CD14-positive monocyte (primary cell): ENCODE measurements around the gene DNAH14. TPM values are rescaled to one million over a fixed set of nuclear protein-coding genes. Genes with fewer than 3 reads are reported as not detected.
"Not testable (repeated sequence)": the region's sequence is repeated elsewhere in the genome, so short reads cannot be mapped to it uniquely, and the experiment has no call there.

ENCODE experiments used
- DNase-seq, 3 donors: peaks; one replicate each; pipeline ENCODE4 v3.0.0-alpha.2; 2011 to 2022
- H2AFZ ChIP-seq: 2 replicates; pipeline ENCODE4 v1.6.0; 2012; ENCODE audit warnings: mild to moderate bottlenecking, low read depth, low read length, inconsistent platforms; ENCODE audit not compliant: insufficient read depth, poor library complexity, severe bottlenecking
- H3K27ac ChIP-seq, 2 donors: 1 replicate in 1 of 2; 2 replicates in 1 of 2; pipeline ENCODE4 v1.5.1; 2012 to 2013; ENCODE audit warnings: low read length in 2 of 2, control low read depth in 1 of 2, inconsistent platforms in 1 of 2, low read depth in 1 of 2, mild to moderate bottlenecking in 1 of 2
- H3K27me3 ChIP-seq, 2 donors: one replicate each; pipeline versions ENCODE4 v1.6.0 to v1.6.1; 2011 to 2013; ENCODE audit warnings: low read length in 2 of 2; ENCODE audit not compliant: control insufficient read depth in 2 of 2, insufficient read depth in 2 of 2
- H3K36me3 ChIP-seq, 2 donors: replicated peaks in 1 of 2; 1 replicate in 1 of 2; 2 replicates in 1 of 2; pipeline versions ENCODE4 v1.5.1 to v1.6.1; 2012 to 2013; ENCODE audit warnings: low read length in 2 of 2, control low read depth in 1 of 2, inconsistent platforms in 1 of 2, mild to moderate bottlenecking in 1 of 2; ENCODE audit not compliant: insufficient read depth in 2 of 2, control insufficient read depth in 1 of 2
- H3K4me1 ChIP-seq, 2 donors: 1 replicate in 1 of 2; 2 replicates in 1 of 2; pipeline versions ENCODE4 v1.5.1 to v1.6.1; 2012 to 2013; ENCODE audit warnings: low read length in 2 of 2, control low read depth in 1 of 2, inconsistent platforms in 1 of 2, mild to moderate bottlenecking in 1 of 2, moderate library complexity in 1 of 2; ENCODE audit not compliant: insufficient read depth in 2 of 2, control insufficient read depth in 1 of 2
- H3K4me2 ChIP-seq: replicated peaks from 2 replicates; pipeline ENCODE3; 2012; ENCODE audit warnings: low read length, moderate library complexity, mild to moderate bottlenecking; ENCODE audit not compliant: poor library complexity, severe bottlenecking; ENCODE audit errors: extremely low read depth
- H3K4me3 ChIP-seq, 3 experiments: fragments of 200-600 bp in 1 of 3; sonication (generic) in 1 of 3; replicated peaks in 1 of 3; 1 replicate in 2 of 3; 2 replicates in 1 of 3; pipeline ENCODE4 v1.5.1; 2011 to 2013; ENCODE audit warnings: low read length in 3 of 3, mild to moderate bottlenecking in 3 of 3, control low read depth in 2 of 3, low read depth in 2 of 3, inconsistent platforms in 1 of 3, moderate library complexity in 1 of 3
- H3K79me2 ChIP-seq: 2 replicates; pipeline ENCODE4 v1.6.0; 2012; ENCODE audit warnings: mild to moderate bottlenecking, control low read depth, inconsistent platforms, low read length, moderate library complexity; ENCODE audit not compliant: insufficient read depth
- H3K9ac ChIP-seq: 2 replicates; pipeline ENCODE4 v1.6.0; 2017; ENCODE audit warnings: low read length, mild to moderate bottlenecking; ENCODE audit not compliant: insufficient read depth, poor library complexity, severe bottlenecking
- H3K9me3 ChIP-seq, 2 donors: replicated peaks in 1 of 2; 1 replicate in 1 of 2; 2 replicates in 1 of 2; pipeline versions ENCODE4 v1.5.1 to v1.6.1; 2012 to 2013; ENCODE audit warnings: low read length in 2 of 2, control low read depth in 1 of 2; ENCODE audit not compliant: control insufficient read depth in 1 of 2, insufficient read depth in 1 of 2
- H4K20me1 ChIP-seq: 2 replicates; pipeline ENCODE4 v1.6.0; 2012; ENCODE audit warnings: mild to moderate bottlenecking, low read length, control low read depth, moderate library complexity; ENCODE audit not compliant: insufficient read depth
- H3K27ac Mint-ChIP-seq, 7 donors: one replicate each; pipeline ENCODE4 v1.8.0; 2020; ENCODE audit warnings: mild to moderate bottlenecking in 7 of 7, mixed read lengths in 7 of 7, moderate library complexity in 6 of 7, inconsistent platforms in 2 of 7
- H3K27me3 Mint-ChIP-seq, 3 donors: one replicate each; pipeline ENCODE4 v1.8.0; 2021 to 2022; ENCODE audit warnings: low read depth in 3 of 3, mild to moderate bottlenecking in 3 of 3, mixed read lengths in 3 of 3, moderate library complexity in 3 of 3, inconsistent platforms in 1 of 3
- H3K36me3 Mint-ChIP-seq, 2 donors: one replicate each; pipeline ENCODE4 v1.8.0; 2020; ENCODE audit warnings: mixed read lengths in 2 of 2, inconsistent platforms in 1 of 2, mild to moderate bottlenecking in 1 of 2
- H3K4me1 Mint-ChIP-seq: one replicate; pipeline ENCODE4 v1.8.0; 2020; ENCODE audit warnings: mild to moderate bottlenecking, mixed read lengths
- H3K4me3 Mint-ChIP-seq, 2 donors: one replicate each; pipeline ENCODE4 v1.8.0; 2020; ENCODE audit warnings: mild to moderate bottlenecking in 2 of 2, mixed read lengths in 2 of 2, moderate library complexity in 1 of 2
- H3K9me3 Mint-ChIP-seq, 7 donors: one replicate each; pipeline ENCODE4 v1.8.0; 2020 to 2022; ENCODE audit warnings: mixed read lengths in 7 of 7, mild to moderate bottlenecking in 6 of 7, moderate library complexity in 6 of 7, inconsistent platforms in 2 of 7
- CTCF ChIP-seq: fragments of 200-600 bp; IDR thresholded peaks from one replicate; pipeline ENCODE4 v1.8.0; 2022; ENCODE audit warnings: antibody characterized with exemption, mild to moderate bottlenecking
- WGBS: methylation state at CpG from one replicate; pipeline ENCODE4 v1.1.5; 2013; ENCODE audit warnings: missing lambda C conversion rate; ENCODE audit not compliant: insufficient coverage; 5-methylcytosine and 5-hydroxymethylcytosine counted together
- intact Hi-C, 2 donors: fragments of 100-400 bp; cut with micrococcal nuclease; formaldehyde crosslinking; loops; one replicate each; pipeline versions ENCODE4 v1.15.0 to v1.15.1; 2023
- polyA plus RNA-seq, 3 donors: library from polyadenylated mRNA; depleted of rRNA in 1 of 3; unstranded in 2 of 3; stranded (reverse) in 1 of 3; fragments of 300-500 nt in 2 of 3; fragments of >200 nt in 1 of 3; fragmentation: Illumina TruSeq in 2 of 3; gene quantifications; 1 replicate in 2 of 3; 2 replicates in 1 of 3; pipeline ENCODE4 v1.2.3, GENCODE V29; 2012 to 2021

DNAH14 gene
- polyA plus RNA-seq, 3 donors: 0.83 TPM; not detected in 2

- WGBS: no CpG with 5 or more reads among the region's 4 CpGs
Observed at GRCh38 chr1:224923726-224924125, 5.7 kb upstream of the DNAH14 start.

GRCh38 chr1:224927631-224928030 is 1.8 kb upstream of the DNAH14 start:
- H3K4me1 Mint-ChIP-seq, H3K27ac ChIP-seq, intact Hi-C loops, H3K4me1 ChIP-seq, H3K4me3 Mint-ChIP-seq, H3K9me3 ChIP-seq, H3K4me3 ChIP-seq, H3K9ac ChIP-seq, H3K79me2 ChIP-seq, H3K9me3 Mint-ChIP-seq, H3K27me3 ChIP-seq, H3K36me3 Mint-ChIP-seq, H3K4me2 ChIP-seq, H3K27ac Mint-ChIP-seq, H2AFZ ChIP-seq, DNase-seq, H3K36me3 ChIP-seq, H4K20me1 ChIP-seq: not testable (repeated sequence)
- peaks cover 6 to 10% (median 9%) of the 10 kb centered on the region in 3 donors for H3K27me3 Mint-ChIP-seq
- no CpG with 5 or more reads among the region's 3 CpGs for WGBS

More at GRCh38 chr1:224923726-224924125, 5.7 kb upstream of the DNAH14 start:
- Mint-ChIP-seq H3K4me1 (no peaks in the 10 kb centered on the region), H3K36me3 (no peaks in the 10 kb centered on the region), H3K27ac (no peak overlapping the region), H3K4me3 (no peak overlapping the region), H3K27me3 (peaks cover 0 to 1% (median 0%) of the 10 kb centered on the region in 3 donors), H3K9me3 (peaks cover 0 to 2% (median 1%) of the 10 kb centered on the region in 7 donors)
- no peaks in the 10 kb centered on the region for H3K79me2 ChIP-seq
- no peaks in the 10 kb centered on the region for H3K27me3 ChIP-seq
- no peak for DNase-seq
- no peak for TF ChIP-seq CTCF
- H2AFZ ChIP-seq: no peak overlapping the region
- no peaks in the 10 kb centered on the region for H4K20me1 ChIP-seq
- no peak overlapping the region for H3K9ac ChIP-seq
- H3K27ac ChIP-seq: no peak overlapping the region
- no peaks in the 10 kb centered on the region for H3K4me1 ChIP-seq
- no peak overlapping the region for H3K4me3 ChIP-seq
- no peak overlapping the region for H3K4me2 ChIP-seq
- intact Hi-C loops: loop anchor here in 1 of 2 donors (5.0 kb wide), 1 partner anchor 406 kb away; no protein-coding TSS in a partner anchor
- no peaks in the 10 kb centered on the region for H3K9me3 ChIP-seq
- H3K36me3 ChIP-seq: no peaks in the 10 kb centered on the region
